ENCODE results near the gene FRMD4A.
"Not testable (repeated sequence)": the region's sequence is repeated elsewhere in the genome, so short reads cannot be mapped to it uniquely, and the experiment has no call there.

FRMD4A gene

DNA sequence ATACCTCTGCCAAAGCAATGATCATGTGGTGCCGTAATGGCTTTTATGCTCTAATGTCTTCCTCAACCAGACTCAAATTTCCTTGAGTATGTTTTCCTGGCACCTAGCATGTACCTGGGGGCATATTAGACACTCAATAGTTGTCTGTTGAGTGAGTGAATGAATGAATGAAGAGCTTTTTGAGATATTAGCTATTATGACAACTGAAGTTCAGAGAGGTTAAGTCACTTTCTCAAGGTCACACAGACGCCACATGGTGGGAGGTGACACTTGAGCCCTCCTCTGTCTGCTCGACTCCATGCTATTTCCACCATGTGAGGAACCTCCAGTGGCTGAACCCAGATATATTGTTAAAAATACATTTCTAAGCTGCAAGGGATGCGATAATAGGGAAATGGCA is 611.9 kb downstream of the FRMD4A start:
- DNase-seq: no peak

GRCh38 chr10:13717936-13718772 is 612.6 kb downstream of the FRMD4A start:
- TF ChIP-seq, protein P1, sequence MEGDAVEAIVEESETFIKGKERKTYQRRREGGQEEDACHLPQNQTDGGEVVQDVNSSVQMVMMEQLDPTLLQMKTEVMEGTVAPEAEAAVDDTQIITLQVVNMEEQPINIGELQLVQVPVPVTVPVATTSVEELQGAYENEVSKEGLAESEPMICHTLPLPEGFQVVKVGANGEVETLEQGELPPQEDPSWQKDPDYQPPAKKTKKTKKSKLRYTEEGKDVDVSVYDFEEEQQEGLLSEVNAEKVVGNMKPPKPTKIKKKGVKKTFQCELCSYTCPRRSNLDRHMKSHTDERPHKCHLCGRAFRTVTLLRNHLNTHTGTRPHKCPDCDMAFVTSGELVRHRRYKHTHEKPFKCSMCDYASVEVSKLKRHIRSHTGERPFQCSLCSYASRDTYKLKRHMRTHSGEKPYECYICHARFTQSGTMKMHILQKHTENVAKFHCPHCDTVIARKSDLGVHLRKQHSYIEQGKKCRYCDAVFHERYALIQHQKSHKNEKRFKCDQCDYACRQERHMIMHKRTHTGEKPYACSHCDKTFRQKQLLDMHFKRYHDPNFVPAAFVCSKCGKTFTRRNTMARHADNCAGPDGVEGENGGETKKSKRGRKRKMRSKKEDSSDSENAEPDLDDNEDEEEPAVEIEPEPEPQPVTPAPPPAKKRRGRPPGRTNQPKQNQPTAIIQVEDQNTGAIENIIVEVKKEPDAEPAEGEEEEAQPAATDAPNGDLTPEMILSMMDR (IDR thresholded peaks at IDR 0.05; ENCODE audit: low read depth, low read length): no peak
- Histone ChIP-seq H3K9me3 (no peaks in the 10 kb centered on the region), H3K27me3 (no peaks in the 10 kb centered on the region), H3K4me3 (ENCODE audit: low read depth, low read length) (no peak overlapping the region), H3K36me3 (no peaks in the 10 kb centered on the region), H3K4me1 (no peaks in the 10 kb centered on the region)
- no peak for DNase-seq

More for the DNA sequence above, 611.9 kb downstream of the FRMD4A start:
- Histone ChIP-seq H3K27me3 (no peaks in the 10 kb centered on the region), H3K4me3 (ENCODE audit: low read depth, low read length) (no peak overlapping the region), H3K4me1 (no peaks in the 10 kb centered on the region), H3K9me3 (no peaks in the 10 kb centered on the region), H3K36me3 (no peaks in the 10 kb centered on the region)
- TF ChIP-seq, protein P1 (IDR thresholded peaks at IDR 0.05; ENCODE audit: low read depth, low read length): no peak

DNA sequence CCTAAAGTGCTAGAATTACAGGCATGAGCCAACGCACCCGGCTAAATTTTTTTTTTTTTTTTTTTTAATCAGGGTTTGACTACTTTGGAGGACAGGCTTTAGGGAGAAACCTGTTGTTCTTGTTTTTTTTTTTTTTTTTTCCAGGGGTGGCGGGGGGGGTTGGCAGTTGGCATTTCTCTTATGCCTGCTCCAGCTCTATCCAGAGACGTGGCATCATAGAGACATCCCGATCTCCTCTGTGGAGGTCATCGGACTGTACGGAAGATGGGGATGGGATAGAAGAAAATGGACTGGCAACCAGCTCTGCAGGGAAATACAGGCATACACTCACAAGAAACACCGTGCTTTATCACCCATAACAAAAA is 613.2 kb downstream of the FRMD4A start:
- Histone ChIP-seq H3K4me3 (ENCODE audit: low read depth, low read length) (no peak overlapping the region), H3K27me3 (no peaks in the 10 kb centered on the region), H3K36me3 (no peaks in the 10 kb centered on the region), H3K9me3 (no peaks in the 10 kb centered on the region), H3K4me1 (no peaks in the 10 kb centered on the region)
- DNase-seq: no peak
- TF ChIP-seq, protein P1 (IDR thresholded peaks at IDR 0.05; ENCODE audit: low read depth, low read length): no peak

DNA sequence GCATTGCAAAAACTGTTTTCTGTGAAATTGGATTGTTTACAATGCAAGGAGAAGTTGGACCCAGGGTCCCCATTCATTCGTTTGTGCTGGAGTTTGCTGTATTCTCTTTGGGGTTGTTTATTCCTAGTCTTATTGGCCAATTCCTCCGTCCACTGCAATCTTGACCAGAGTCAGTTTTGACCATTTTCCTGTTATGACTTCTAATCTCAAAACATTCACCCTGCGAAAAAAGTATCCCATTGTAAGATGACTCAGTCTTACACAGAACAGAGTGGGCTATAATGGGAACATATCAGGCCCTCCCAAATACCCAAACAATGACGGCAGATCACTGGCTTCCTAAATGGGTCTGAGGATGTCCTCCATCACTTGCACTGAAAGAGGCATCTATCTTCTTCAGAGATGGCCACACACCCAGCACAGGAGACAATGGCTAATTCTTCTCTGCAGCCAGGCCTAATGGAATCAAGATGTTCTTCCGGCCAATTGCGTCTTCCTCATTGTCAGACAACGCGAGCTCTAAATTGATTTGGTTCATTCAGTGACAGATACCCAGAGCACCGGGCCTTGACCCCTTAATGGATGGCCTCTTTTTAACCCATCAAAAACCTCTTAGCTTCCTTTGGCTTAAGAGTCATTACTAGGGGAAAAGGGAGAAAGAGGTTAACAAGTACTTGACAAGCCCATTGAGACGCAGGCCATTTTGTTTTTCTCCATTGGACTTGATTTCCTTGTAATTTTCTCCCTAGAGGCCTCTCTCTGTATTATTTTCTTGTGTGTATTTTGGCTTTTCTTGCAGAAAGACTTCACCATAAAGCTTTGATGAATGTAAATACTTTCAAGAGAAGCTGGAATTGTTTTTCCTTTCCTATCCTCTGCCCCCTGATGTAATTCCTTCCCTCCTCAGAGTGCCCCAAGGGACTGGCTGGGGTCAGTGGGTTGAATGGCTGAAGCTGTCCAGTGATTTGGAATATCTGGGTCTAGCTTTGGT is 614.3 kb downstream of the FRMD4A start:
- DNase-seq: no peak
- Histone ChIP-seq H3K9me3 (no peaks in the 10 kb centered on the region), H3K36me3 (no peaks in the 10 kb centered on the region), H3K4me3 (ENCODE audit: low read depth, low read length) (no peak overlapping the region), H3K4me1 (no peaks in the 10 kb centered on the region), H3K27me3 (no peaks in the 10 kb centered on the region)
- TF ChIP-seq, protein P1 (IDR thresholded peaks at IDR 0.05; ENCODE audit: low read depth, low read length): no peak

DNA sequence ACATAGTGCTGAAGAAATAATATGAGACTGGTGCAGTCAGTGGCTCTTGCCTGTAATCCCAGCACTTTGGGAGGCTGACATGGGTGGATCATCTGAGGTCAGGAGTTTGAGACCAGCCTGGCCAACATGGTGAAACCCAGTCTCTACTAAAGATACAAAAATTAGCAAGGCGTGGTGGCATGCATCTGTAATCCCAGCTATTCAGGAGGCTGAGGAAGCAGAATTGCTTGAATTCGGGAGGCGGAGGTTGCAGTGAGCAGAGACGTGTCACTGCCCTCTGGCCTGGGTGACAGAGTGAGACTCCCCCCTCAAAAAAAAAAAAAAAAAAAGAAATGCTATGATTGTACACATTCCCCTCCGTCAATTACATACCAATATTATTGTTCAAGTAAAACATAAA is 615.1 kb downstream of the FRMD4A start:
- not testable (repeated sequence) for H3K9me3 ChIP-seq; H3K36me3 ChIP-seq; DNase-seq; H3K4me3 ChIP-seq (ENCODE audit: low read depth, low read length); H3K4me1 ChIP-seq; H3K27me3 ChIP-seq

DNA sequence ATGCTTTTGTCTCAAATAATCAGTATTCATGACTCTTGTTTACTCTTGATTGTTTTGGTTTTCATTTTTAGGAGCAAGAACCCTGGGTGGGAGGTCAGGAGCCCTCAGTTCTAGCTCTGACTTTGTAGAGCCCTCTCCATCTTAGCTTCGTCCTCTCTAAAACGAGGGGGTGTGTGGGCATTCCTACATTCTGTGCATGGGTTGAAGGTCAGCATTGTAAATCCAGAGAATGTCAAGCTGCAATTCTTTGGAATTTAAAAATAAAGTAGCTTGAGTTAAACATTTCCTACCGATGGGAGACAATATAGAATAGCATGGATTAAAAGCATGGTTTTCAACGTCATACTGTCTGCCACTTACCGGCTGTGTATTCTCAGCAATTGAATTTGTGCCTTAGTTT is 615.6 kb downstream of the FRMD4A start:
- TF ChIP-seq, protein P1 (IDR thresholded peaks at IDR 0.05; ENCODE audit: low read depth, low read length): no peak
- H3K4me1 ChIP-seq: no peaks in the 10 kb centered on the region
- no peak for DNase-seq
- no peaks in the 10 kb centered on the region for H3K36me3 ChIP-seq
- H3K4me3 ChIP-seq (ENCODE audit: low read depth, low read length): no peak overlapping the region
- H3K27me3 ChIP-seq: no peaks in the 10 kb centered on the region
- H3K9me3 ChIP-seq: no peaks in the 10 kb centered on the region

Measured in BE2C (cell line).